PC-9 (cell line): ENCODE measurements around the gene ASIC1.

Source experiments
- CTCF ChIP-seq: fragments of 200-600 bp; sonication (generic); conservative IDR thresholded peaks from 2 replicates; pipeline ENCODE4 v1.6.1; 2017; ENCODE audit warnings: mixed run types, antibody characterized with exemption, mild to moderate bottlenecking, moderate library complexity
- EZH2 ChIP-seq: fragments of 200-600 bp; sonication (generic); IDR thresholded peaks from 2 replicates; pipeline ENCODE4 v1.8.0; 2017; ENCODE audit warnings: antibody characterized with exemption, low read depth

- TF ChIP-seq CTCF (no peak), EZH2 (no peak)
These were observed 6.1 kb upstream of the ASIC1 start for GRCh38 chr12:50051101-50051806.
